ENCODE measurements around the gene XCL2. TPM values are rescaled to one million over a fixed set of nuclear protein-coding genes. Genes with fewer than 3 reads are reported as not detected.

XCL2 gene
- total RNA-seq, 1 donor from 2014 or later, result not detected

DNA sequence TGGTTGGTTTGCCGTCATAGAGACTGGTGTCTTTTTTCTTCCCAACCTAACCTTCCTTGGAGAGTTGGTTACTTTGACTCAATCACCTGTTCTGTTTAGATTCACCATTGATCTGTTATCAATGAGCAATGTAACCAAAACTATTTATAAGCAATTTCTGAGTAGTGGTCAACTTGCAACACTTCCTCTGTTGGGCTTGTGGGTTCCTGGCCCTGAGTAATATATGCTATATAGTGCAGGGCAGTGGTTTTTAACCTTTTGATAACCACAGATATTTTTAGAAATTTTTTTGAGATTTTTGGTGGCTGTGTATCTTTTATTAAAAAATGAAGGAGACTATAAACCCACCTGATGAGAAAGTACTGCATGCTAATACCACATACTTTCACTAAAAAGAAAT is 23.2 kb upstream of the XCL2 start:
- Mint-ChIP-seq H3K27me3 (ENCODE audit: low read depth) (peaks cover 13% of the 10 kb centered on the region), H3K9me3 (ENCODE audit: low read depth) (peaks cover 2% of the 10 kb centered on the region), H3K4me1 (ENCODE audit: low read depth) (no peaks in the 10 kb centered on the region), H3K4me3 (ENCODE audit: unreplicated experiment) (no peak overlapping the region), H3K36me3 (ENCODE audit: low read depth) (peaks cover under 1% of the 10 kb centered on the region), H3K27ac (ENCODE audit: unreplicated experiment) (no peak overlapping the region)
- DNase-seq (ENCODE audit: low spot score), result no peak
- TF ChIP-seq, protein P1, sequence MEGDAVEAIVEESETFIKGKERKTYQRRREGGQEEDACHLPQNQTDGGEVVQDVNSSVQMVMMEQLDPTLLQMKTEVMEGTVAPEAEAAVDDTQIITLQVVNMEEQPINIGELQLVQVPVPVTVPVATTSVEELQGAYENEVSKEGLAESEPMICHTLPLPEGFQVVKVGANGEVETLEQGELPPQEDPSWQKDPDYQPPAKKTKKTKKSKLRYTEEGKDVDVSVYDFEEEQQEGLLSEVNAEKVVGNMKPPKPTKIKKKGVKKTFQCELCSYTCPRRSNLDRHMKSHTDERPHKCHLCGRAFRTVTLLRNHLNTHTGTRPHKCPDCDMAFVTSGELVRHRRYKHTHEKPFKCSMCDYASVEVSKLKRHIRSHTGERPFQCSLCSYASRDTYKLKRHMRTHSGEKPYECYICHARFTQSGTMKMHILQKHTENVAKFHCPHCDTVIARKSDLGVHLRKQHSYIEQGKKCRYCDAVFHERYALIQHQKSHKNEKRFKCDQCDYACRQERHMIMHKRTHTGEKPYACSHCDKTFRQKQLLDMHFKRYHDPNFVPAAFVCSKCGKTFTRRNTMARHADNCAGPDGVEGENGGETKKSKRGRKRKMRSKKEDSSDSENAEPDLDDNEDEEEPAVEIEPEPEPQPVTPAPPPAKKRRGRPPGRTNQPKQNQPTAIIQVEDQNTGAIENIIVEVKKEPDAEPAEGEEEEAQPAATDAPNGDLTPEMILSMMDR (IDR thresholded peaks at IDR 0.05), result no peak

DNA sequence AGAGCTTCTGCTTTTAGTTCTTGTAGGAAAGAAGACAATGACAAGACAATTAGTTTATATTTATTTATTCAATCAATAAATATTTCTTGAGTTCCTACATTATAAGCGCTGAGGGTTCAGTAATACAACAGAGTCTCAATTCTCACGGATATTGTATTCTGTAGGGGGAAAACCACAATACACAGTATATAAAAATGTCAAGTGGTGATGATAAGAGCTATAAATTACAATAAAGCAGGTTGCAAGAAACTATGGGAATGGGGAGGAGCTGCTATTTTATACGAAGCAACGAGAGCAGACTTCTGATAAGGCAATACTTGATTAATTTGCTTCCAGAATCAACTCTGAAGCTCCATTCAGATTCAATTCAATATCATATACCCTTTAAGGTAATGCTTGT is 22.0 kb upstream of the XCL2 start:
- peaks cover 2% of the 10 kb centered on the region for H3K9me3 Mint-ChIP-seq (ENCODE audit: low read depth)
- peaks cover 13% of the 10 kb centered on the region for H3K27me3 Mint-ChIP-seq (ENCODE audit: low read depth)
- DNase-seq (ENCODE audit: low spot score), result no peak
- no peak overlapping the region for H3K27ac Mint-ChIP-seq (ENCODE audit: unreplicated experiment)
- peaks cover 3% of the 10 kb centered on the region for H3K36me3 Mint-ChIP-seq (ENCODE audit: low read depth)
- H3K4me3 Mint-ChIP-seq (ENCODE audit: unreplicated experiment), result no peak overlapping the region
- H3K4me1 Mint-ChIP-seq (ENCODE audit: low read depth), result no peaks in the 10 kb centered on the region
- TF ChIP-seq, protein P1 (IDR thresholded peaks at IDR 0.05), result no peak

DNA sequence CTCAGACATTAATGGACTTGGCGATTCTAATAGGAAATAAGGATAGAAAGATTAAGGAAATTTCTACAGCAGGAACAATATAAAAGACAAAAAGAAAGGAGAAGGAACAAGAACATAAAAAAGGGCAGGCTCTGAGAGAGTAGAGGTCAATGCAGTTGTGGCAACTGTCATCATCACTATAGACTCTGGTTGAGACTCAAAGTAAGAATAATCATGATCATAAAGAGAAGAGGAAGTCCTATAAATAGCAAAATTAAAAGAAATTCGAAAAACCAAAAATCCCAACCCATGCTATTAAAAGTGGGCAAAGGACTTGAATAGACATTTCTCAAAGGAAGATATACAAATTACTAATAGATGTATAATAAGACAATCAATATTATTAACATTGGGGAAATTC is 18.2 kb upstream of the XCL2 start:
- Mint-ChIP-seq H3K9me3 (ENCODE audit: low read depth) (peaks cover 2% of the 10 kb centered on the region), H3K4me1 (ENCODE audit: low read depth) (peaks cover 11% of the 10 kb centered on the region), H3K36me3 (ENCODE audit: low read depth) (peaks cover 3% of the 10 kb centered on the region), H3K27ac (ENCODE audit: unreplicated experiment) (no peak overlapping the region), H3K27me3 (ENCODE audit: low read depth) (peaks cover 12% of the 10 kb centered on the region), H3K4me3 (ENCODE audit: unreplicated experiment) (no peak overlapping the region)
- TF ChIP-seq, protein P1 (IDR thresholded peaks at IDR 0.05), result no peak
- DNase-seq (ENCODE audit: low spot score), result no peak

DNA sequence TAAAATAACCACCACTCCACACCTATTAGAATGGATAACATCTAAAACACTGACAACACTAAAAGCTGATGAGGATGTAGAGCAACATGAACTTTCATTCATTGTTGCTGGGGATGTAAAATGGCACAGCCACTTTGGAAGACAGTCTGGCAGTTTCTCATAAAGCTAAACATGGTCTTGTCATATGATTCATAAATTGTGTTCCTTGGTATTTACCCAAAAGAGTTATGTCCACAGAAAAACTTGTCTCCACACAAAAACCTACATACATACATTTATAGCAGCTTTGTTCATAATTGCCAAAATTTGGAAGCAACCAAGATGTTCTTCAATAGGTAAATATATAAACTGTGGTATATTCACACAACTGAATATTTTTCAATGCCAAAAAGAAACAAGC is 16.6 kb upstream of the XCL2 start:
- DNase-seq (ENCODE audit: low spot score), result no peak
- Mint-ChIP-seq H3K36me3 (ENCODE audit: low read depth) (peaks cover 3% of the 10 kb centered on the region), H3K9me3 (ENCODE audit: low read depth) (peaks cover 2% of the 10 kb centered on the region), H3K27me3 (ENCODE audit: low read depth) (peaks cover 12% of the 10 kb centered on the region), H3K4me3 (ENCODE audit: unreplicated experiment) (no peak overlapping the region), H3K27ac (ENCODE audit: unreplicated experiment) (no peak overlapping the region), H3K4me1 (ENCODE audit: low read depth) (peaks cover 20% of the 10 kb centered on the region)
- TF ChIP-seq, protein P1 (IDR thresholded peaks at IDR 0.05), result no peak

DNA sequence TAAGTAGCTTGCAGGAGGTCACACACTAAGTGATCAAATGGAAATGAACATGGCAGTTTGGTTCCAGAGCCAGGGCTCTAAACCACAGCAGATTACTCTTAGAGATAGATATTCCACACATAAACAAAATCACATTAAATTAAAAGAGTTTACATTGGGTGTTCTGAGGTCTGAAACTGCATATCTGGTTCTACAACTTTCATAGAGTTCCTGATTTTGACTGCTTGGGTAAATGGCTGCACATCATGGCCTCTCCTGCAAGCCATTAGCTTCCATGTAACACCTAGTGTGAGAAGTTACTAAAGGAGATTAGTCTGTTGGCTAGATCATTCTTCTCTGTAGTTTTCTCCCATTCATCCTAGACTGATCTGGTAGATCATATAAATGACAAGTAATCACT is 12.8 kb upstream of the XCL2 start:
- no peaks in the 10 kb centered on the region for H3K9me3 Mint-ChIP-seq (ENCODE audit: low read depth)
- no peaks in the 10 kb centered on the region for H3K36me3 Mint-ChIP-seq (ENCODE audit: low read depth)
- H3K4me3 Mint-ChIP-seq (ENCODE audit: unreplicated experiment), result no peak overlapping the region
- TF ChIP-seq, protein P1 (IDR thresholded peaks at IDR 0.05), result no peak
- H3K27me3 Mint-ChIP-seq (ENCODE audit: low read depth), result peaks cover 2% of the 10 kb centered on the region
- no peak for DNase-seq (ENCODE audit: low spot score)
- peaks cover 26% of the 10 kb centered on the region for H3K4me1 Mint-ChIP-seq (ENCODE audit: low read depth)
- no peak overlapping the region for H3K27ac Mint-ChIP-seq (ENCODE audit: unreplicated experiment)

Data from chondrocyte (in vitro differentiated cells).